Ishikawa (cell line): Measurements from ENCODE around the gene PACS1.

Experiments used
- CEBPB ChIP-seq: IDR thresholded peaks from 2 replicates; pipeline ENCODE4 v1.6.1; 2012
- CREB1 ChIP-seq: IDR thresholded peaks from 2 replicates; pipeline ENCODE4 v1.6.1; 2012; ENCODE audit warnings: low read depth
- EP300 ChIP-seq: IDR thresholded peaks from 2 replicates; pipeline ENCODE4 v1.6.1; 2012; ENCODE audit warnings: borderline replicate concordance
- TF ChIP-seq, protein P1 (sequence below): IDR thresholded peaks from 2 replicates; pipeline ENCODE4 v1.6.1; 2012

- no peak for TF ChIP-seq CREB1
- no peak for TF ChIP-seq EP300
- no peak for TF ChIP-seq CEBPB
- TF ChIP-seq, protein P1, sequence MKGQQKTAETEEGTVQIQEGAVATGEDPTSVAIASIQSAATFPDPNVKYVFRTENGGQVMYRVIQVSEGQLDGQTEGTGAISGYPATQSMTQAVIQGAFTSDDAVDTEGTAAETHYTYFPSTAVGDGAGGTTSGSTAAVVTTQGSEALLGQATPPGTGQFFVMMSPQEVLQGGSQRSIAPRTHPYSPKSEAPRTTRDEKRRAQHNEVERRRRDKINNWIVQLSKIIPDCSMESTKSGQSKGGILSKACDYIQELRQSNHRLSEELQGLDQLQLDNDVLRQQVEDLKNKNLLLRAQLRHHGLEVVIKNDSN, result no peak
Measured at GRCh38 chr11:66285250-66285947, 215.3 kb downstream of the PACS1 start.
